ENCODE data around the gene ADH4. TPM values are rescaled to one million over a fixed set of nuclear protein-coding genes. Genes with fewer than 3 reads are reported as not detected.

Gene ADH4
- total RNA-seq, 1 experiment from 2014 or later = 0.25 TPM

DNA sequence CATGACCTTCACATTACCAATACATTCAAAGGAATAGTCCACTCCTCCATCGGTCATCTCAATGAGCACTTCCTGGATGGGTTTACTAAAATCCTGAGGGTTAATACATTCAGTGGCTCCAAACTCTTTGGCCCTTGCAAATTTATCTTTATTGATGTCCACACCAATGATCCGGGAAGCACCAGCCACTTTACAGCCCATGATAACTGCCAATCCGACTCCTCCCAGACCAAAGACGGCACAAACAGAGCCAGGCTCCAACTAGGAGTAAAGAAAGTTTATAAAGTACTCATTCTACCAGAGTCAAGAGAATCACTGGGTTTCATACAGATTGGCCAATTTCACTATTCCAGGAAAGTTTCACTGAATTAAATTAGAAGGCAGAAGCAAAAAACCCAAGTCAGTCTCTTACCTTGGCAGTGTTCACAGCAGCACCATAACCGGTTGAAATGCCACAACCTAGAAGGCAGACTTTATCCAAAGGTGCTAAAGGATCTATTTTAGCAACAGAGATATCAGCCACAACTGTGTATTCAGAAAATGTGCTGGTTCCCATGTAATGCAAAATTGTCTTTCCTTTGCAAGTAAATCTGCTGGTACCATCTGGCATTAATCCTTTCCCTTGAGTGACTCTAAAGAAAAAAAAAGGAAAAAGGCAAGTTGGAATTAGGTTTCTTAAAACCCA lies 67.7 kb downstream of the ADH4 start:
- intact Hi-C loops (cut with micrococcal nuclease) = no loop called here
- H3K4me1 ChIP-seq (ENCODE audit: control insufficient read depth in 1 of 2, insufficient read depth in 2 of 2, low read length in 2 of 2) = no peaks in the 10 kb centered on the region
- peaks cover 38 to 55% of the 10 kb centered on the region in 2 experiments; a peak in 3 of 4 replicates for H3K36me3 ChIP-seq (ENCODE audit: control insufficient read depth in 1 of 2, insufficient read depth in 2 of 2, low read length in 2 of 2)
- no peak for DNase-seq (ENCODE audit: low read depth, low spot score)
- no peak overlapping the region for H3K27ac ChIP-seq (ENCODE audit: low read depth, low read length)
- H3K9me3 ChIP-seq (ENCODE audit: control insufficient read depth in 1 of 2, insufficient read depth in 1 of 2, low read depth in 1 of 2, low read length in 2 of 2) = no peaks in the 10 kb centered on the region
- no peak for TF ChIP-seq FOSL1 (IDR thresholded peaks at IDR 0.05; ENCODE audit: low read depth)
- no peak overlapping the region for H2AFZ ChIP-seq (ENCODE audit: low read depth, low read length, poor library complexity, severe bottlenecking)
- ATAC-seq = no peak
- no peaks in the 10 kb centered on the region for H3K9me2 ChIP-seq (ENCODE audit: insufficient read depth)
- no peaks in the 10 kb centered on the region for H4K20me1 ChIP-seq (ENCODE audit: insufficient read depth)
- no peak overlapping the region for H3K4me2 ChIP-seq (ENCODE audit: low read length)
- H3K79me2 ChIP-seq (ENCODE audit: insufficient read depth, low read length) = peaks cover 17% of the 10 kb centered on the region
- no peak overlapping the region for H3K9ac ChIP-seq (ENCODE audit: low read length)
- BruUV-seq (replicated peaks) = no TSS peak
- no peaks in the 10 kb centered on the region for H3K27me3 ChIP-seq (ENCODE audit: insufficient read depth, low read length)
- ChIA-PET CTCF (no interaction called here), RAD21 (ENCODE audit: low non-redundant PET in 1 of 2, low total read pairs in 2 of 2, uncharacterized antibody in 2 of 2, unreplicated experiment in 2 of 2) (no interaction called here), POLR2A (no interaction called here)
- no peak overlapping the region for H3K4me3 ChIP-seq (replicated peaks in 1 of 2; ENCODE audit: low read depth in 1 of 2, low read length in 2 of 2)

DNA sequence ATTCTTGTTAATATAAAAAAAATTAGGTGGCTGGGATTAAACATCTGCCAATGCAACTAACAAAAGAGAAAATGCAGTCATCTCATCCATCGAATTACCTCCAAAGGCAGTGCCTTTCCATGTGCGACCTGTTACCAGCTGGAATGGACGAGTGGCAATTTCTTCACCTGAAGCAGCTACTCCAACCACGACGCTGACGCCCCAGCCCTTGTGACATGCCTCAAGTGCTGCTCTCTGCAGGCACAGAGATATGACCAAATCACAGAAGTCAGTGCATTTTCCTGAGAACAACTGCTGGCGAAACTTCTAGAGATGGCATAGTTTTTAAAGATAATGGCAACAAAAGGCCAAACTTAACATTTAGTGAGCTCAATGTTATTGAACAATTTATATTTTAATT lies 69.3 kb downstream of the ADH4 start:
- H3K4me3 ChIP-seq (replicated peaks in 1 of 2; ENCODE audit: low read depth in 1 of 2, low read length in 2 of 2) = no peak overlapping the region
- H2AFZ ChIP-seq (ENCODE audit: low read depth, low read length, poor library complexity, severe bottlenecking) = no peak overlapping the region
- intact Hi-C loops (cut with micrococcal nuclease) = no loop called here
- H4K20me1 ChIP-seq (ENCODE audit: insufficient read depth) = no peaks in the 10 kb centered on the region
- no peaks in the 10 kb centered on the region for H3K9me2 ChIP-seq (ENCODE audit: insufficient read depth)
- no peaks in the 10 kb centered on the region for H3K4me1 ChIP-seq (ENCODE audit: control insufficient read depth in 1 of 2, insufficient read depth in 2 of 2, low read length in 2 of 2)
- RAD21 ChIA-PET (ENCODE audit: low non-redundant PET in 1 of 2, low total read pairs in 2 of 2, uncharacterized antibody in 2 of 2, unreplicated experiment in 2 of 2) = no interaction called here
- no peak overlapping the region for H3K27ac ChIP-seq (ENCODE audit: low read depth, low read length)
- H3K9ac ChIP-seq (ENCODE audit: low read length) = no peak overlapping the region
- no peak for DNase-seq (ENCODE audit: low read depth, low spot score)
- no peak for ATAC-seq
- CTCF ChIA-PET = no interaction called here
- H3K9me3 ChIP-seq (ENCODE audit: control insufficient read depth in 1 of 2, insufficient read depth in 1 of 2, low read depth in 1 of 2, low read length in 2 of 2) = no peaks in the 10 kb centered on the region
- peaks cover 26 to 53% of the 10 kb centered on the region in 2 experiments; a peak in 3 of 4 replicates for H3K36me3 ChIP-seq (ENCODE audit: control insufficient read depth in 1 of 2, insufficient read depth in 2 of 2, low read length in 2 of 2)
- no TSS peak for BruUV-seq (replicated peaks)
- no peak overlapping the region for H3K4me2 ChIP-seq (ENCODE audit: low read length)
- peaks cover 17% of the 10 kb centered on the region for H3K79me2 ChIP-seq (ENCODE audit: insufficient read depth, low read length)
- TF ChIP-seq JUND (IDR thresholded peaks at IDR 0.05) = no peak
- no peak for TF ChIP-seq POLR2AphosphoS5 (IDR thresholded peaks at IDR 0.05; ENCODE audit: low read depth, low read length)
- no peak for TF ChIP-seq EGR1 (IDR thresholded peaks at IDR 0.05; ENCODE audit: low read depth)
- no peak for TF ChIP-seq POLR2A (IDR thresholded peaks at IDR 0.05; ENCODE audit: borderline replicate concordance, extremely low read depth, insufficient read depth, insufficient read length)
- TF ChIP-seq EZH2 (IDR thresholded peaks at IDR 0.05) = no peak
- TF ChIP-seq, protein P1, sequence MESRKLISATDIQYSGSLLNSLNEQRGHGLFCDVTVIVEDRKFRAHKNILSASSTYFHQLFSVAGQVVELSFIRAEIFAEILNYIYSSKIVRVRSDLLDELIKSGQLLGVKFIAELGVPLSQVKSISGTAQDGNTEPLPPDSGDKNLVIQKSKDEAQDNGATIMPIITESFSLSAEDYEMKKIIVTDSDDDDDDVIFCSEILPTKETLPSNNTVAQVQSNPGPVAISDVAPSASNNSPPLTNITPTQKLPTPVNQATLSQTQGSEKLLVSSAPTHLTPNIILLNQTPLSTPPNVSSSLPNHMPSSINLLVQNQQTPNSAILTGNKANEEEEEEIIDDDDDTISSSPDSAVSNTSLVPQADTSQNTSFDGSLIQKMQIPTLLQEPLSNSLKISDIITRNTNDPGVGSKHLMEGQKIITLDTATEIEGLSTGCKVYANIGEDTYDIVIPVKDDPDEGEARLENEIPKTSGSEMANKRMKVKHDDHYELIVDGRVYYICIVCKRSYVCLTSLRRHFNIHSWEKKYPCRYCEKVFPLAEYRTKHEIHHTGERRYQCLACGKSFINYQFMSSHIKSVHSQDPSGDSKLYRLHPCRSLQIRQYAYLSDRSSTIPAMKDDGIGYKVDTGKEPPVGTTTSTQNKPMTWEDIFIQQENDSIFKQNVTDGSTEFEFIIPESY (IDR thresholded peaks at IDR 0.05; ENCODE audit: extremely low read depth, insufficient replicate concordance, low read length) = no peak
- TF ChIP-seq SIN3A (IDR thresholded peaks at IDR 0.05; ENCODE audit: low read depth) = no peak
- TF ChIP-seq FOSL1 (IDR thresholded peaks at IDR 0.05; ENCODE audit: low read depth) = no peak
- TF ChIP-seq YY1 (IDR thresholded peaks at IDR 0.05; ENCODE audit: extremely low read depth, insufficient replicate concordance, low read depth, low read length) = no peak
- no peak for TF ChIP-seq CBX3 (IDR thresholded peaks at IDR 0.05; ENCODE audit: low read depth)
- TF ChIP-seq, protein P2, sequence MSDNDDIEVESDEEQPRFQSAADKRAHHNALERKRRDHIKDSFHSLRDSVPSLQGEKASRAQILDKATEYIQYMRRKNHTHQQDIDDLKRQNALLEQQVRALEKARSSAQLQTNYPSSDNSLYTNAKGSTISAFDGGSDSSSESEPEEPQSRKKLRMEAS (IDR thresholded peaks at IDR 0.05) = no peak
- TF ChIP-seq ELF1 (IDR thresholded peaks at IDR 0.05; ENCODE audit: borderline replicate concordance, low read depth) = no peak
- H3K27me3 ChIP-seq (ENCODE audit: insufficient read depth, low read length) = no peaks in the 10 kb centered on the region
- POLR2A ChIA-PET = no interaction called here
